K562 (cell line): Measurements from ENCODE around the gene TLE6. TPM values are rescaled to one million over a fixed set of nuclear protein-coding genes. Genes with fewer than 3 reads are reported as not detected.

Experiments
- ATAC-seq: fragments of 200-7000 bp; cut with Tn5 transposase; 3 replicates; pipeline ENCODE4 v1.9.1; 2020; ENCODE audit warnings: moderate library complexity
- BruUV-seq: library from RNA; stranded (reverse); fragments of 400-500 nt; replicated peaks from 2 replicates; lab custom pipeline; 2021; lab: Mats Ljungman, UMichigan
- CTCF ChIA-PET: fragments of 300-600 bp; formaldehyde crosslinking; extraction: SDS; loops from one replicate; lab custom pipeline; 2021; ENCODE audit warnings: low intra/inter-chr PET ratio; lab: Yijun Ruan, JAX
- POLR2A ChIA-PET: fragments of 300-600, 350-650 bp; sonication (Branson Sonifier 250); formaldehyde crosslinking; extraction: SDS; loops from one replicate; lab custom pipeline; 2021; ENCODE audit warnings: antibody characterized with exemption, inconsistent platforms; lab: Yijun Ruan, JAX
- DNase-seq, 4 experiments: peaks; one replicate each; pipeline versions ENCODE4 v3.0.0 to v3.0.0-alpha.2; 2011 to 2018; ENCODE audit warnings: low spot score in 3 of 4, mixed read lengths in 3 of 4; ENCODE audit errors: extremely low read depth in 1 of 4
- FAIRE-seq: peaks from 2 replicates; lab custom pipeline; 2011; peaks lifted over from hg19 to GRCh38; lab: Jason Lieb, UNC
- H2AFZ ChIP-seq: 2 replicates; pipeline ENCODE4 v1.6.0; 2011; ENCODE audit warnings: low read depth, low read length, control low read depth, inconsistent platforms
- H3K27ac ChIP-seq: fragments of 200-600 bp; 3 replicates; pipeline ENCODE4 v1.8.0; 2011; ENCODE audit warnings: low read depth, mild to moderate bottlenecking, control low read depth, inconsistent platforms, low read length, moderate library complexity, mixed read lengths; ENCODE audit errors: extremely low read depth
- H3K27me3 ChIP-seq, 2 experiments: fragments of 300-600 bp in 1 of 2; 2 replicates in 1 of 2; 3 replicates in 1 of 2; pipeline versions ENCODE4 v1.6.0 to v1.8.0; 2011; ENCODE audit warnings: inconsistent platforms in 2 of 2, low read length in 2 of 2, mild to moderate bottlenecking in 1 of 2, mixed read lengths in 1 of 2, moderate library complexity in 1 of 2; ENCODE audit not compliant: control insufficient read depth in 2 of 2, insufficient read depth in 2 of 2
- H3K36me3 ChIP-seq: fragments of 300-600 bp; 3 replicates; pipeline ENCODE4 v1.8.0; 2011; ENCODE audit warnings: mild to moderate bottlenecking, low read length, inconsistent platforms; ENCODE audit not compliant: control insufficient read depth, insufficient read depth
- H3K4me1 ChIP-seq, 2 experiments: fragments of 200-600 bp in 1 of 2; replicated peaks in 1 of 2; 2 replicates in 1 of 2; 3 replicates in 1 of 2; pipeline versions ENCODE4 v1.5.1 to v1.8.0; 2011; ENCODE audit warnings: inconsistent platforms in 2 of 2, low read length in 2 of 2, mild to moderate bottlenecking in 1 of 2, mixed read lengths in 1 of 2, moderate library complexity in 1 of 2; ENCODE audit not compliant: control insufficient read depth in 2 of 2, insufficient read depth in 2 of 2
- H3K4me2 ChIP-seq: 2 replicates; pipeline ENCODE4 v1.6.1; 2011; ENCODE audit warnings: low read length, control low read depth, inconsistent platforms, mixed read lengths; ENCODE audit not compliant: insufficient read depth
- H3K4me3 ChIP-seq: fragments of 200-600 bp; sonication (generic), shearing (Covaris generic); 2 replicates; pipeline ENCODE4 v1.5.1; 2016; ENCODE audit warnings: control low read depth, inconsistent platforms
- H3K79me2 ChIP-seq: fragments of 200-600 bp; 3 replicates; pipeline ENCODE4 v1.8.0; 2011; ENCODE audit warnings: low read length, inconsistent platforms; ENCODE audit not compliant: control insufficient read depth, insufficient read depth
- H3K9ac ChIP-seq, 2 experiments: 2 replicates each; pipeline versions ENCODE4 v1.6.0 to v1.6.1; 2011; ENCODE audit warnings: low read depth in 2 of 2, low read length in 2 of 2, control low read depth in 1 of 2, inconsistent platforms in 1 of 2, mild to moderate bottlenecking in 1 of 2, mixed read lengths in 1 of 2; ENCODE audit not compliant: insufficient read depth in 1 of 2
- H3K9me1 ChIP-seq: one replicate; pipeline ENCODE4 v1.6.0; 2011; ENCODE audit warnings: inconsistent platforms, mild to moderate bottlenecking, low read length, moderate library complexity; ENCODE audit not compliant: control insufficient read depth, insufficient read depth
- H3K9me3 ChIP-seq: replicated peaks from 2 replicates; pipeline ENCODE4 v1.5.1; 2011; ENCODE audit warnings: low read depth, low read length, inconsistent platforms; ENCODE audit not compliant: control insufficient read depth, insufficient read depth
- H4K20me1 ChIP-seq: replicated peaks from 2 replicates; pipeline ENCODE4 v1.6.1; 2011; ENCODE audit warnings: low read length, inconsistent platforms, mixed read lengths; ENCODE audit not compliant: control insufficient read depth, insufficient read depth
- PRPF4 ChIP-seq: fragments of 200-400 bp; formaldehyde crosslinking; IDR thresholded peaks from one replicate; pipeline ENCODE4 v1.6.1; 2017; ENCODE audit warnings: low read length, low read depth, mild to moderate bottlenecking; ENCODE audit not compliant: insufficient read depth, poor library complexity, severe bottlenecking
- TEAD2 ChIP-seq: fragments of 450-650 bp; IDR thresholded peaks from 2 replicates; pipeline ENCODE4 v1.6.1; 2016; ENCODE audit warnings: missing genetic modification characterization, control low read depth, missing compliant biosample characterization
- ZBTB7A ChIP-seq: IDR thresholded peaks from 2 replicates; pipeline ENCODE4 v1.6.1; 2011; ENCODE audit warnings: low read depth, mild to moderate bottlenecking, low read length, moderate library complexity, borderline replicate concordance; ENCODE audit not compliant: control insufficient read depth
- ZNF263 ChIP-seq: sonication (generic); formaldehyde crosslinking; IDR thresholded peaks from 2 replicates; pipeline ENCODE4 v1.8.0; 2022; ENCODE audit warnings: mild to moderate bottlenecking, missing genetic modification reagents, borderline replicate concordance
- WGBS: fragments of 100-300 bp; shearing (Covaris generic); methylation state at CpG from one replicate; pipeline ENCODE4 v1.1.6; 2016; ENCODE audit warnings: low coverage, mixed read lengths; ENCODE audit not compliant: insufficient coverage; ENCODE audit errors: missing lambda C conversion rate; 5-methylcytosine and 5-hydroxymethylcytosine counted together
- in situ Hi-C: fragments of 300-500 bp; cut with MboI; formaldehyde crosslinking; loops from 4 replicates; pipeline ENCODE4 v1.15.0; 2018; ENCODE audit warnings: inconsistent platforms, mixed read lengths
- intact Hi-C: fragments of 100-400 bp; cut with micrococcal nuclease; formaldehyde crosslinking; loops from 2 replicates; pipeline ENCODE4 v1.14.2; 2022
- polyA plus RNA-seq, 8 experiments: library from polyadenylated mRNA; depleted of rRNA in 4 of 8; stranded (reverse) in 5 of 8; unstranded in 3 of 8; fragments of >200 nt; fragmentation: Nextera tagmentation in 2 of 8; fragmentation: Illumina TruSeq in 1 of 8; extraction: Ambion mirVana in 2 of 8; extraction: Trizol in 1 of 8; gene quantifications; 2 replicates each; pipeline versions ENCODE4 v1.2.1 to v1.2.3, GENCODE V29; 2011 to 2014; ENCODE audit warnings: inconsistent platforms in 1 of 8, missing spikeins in 1 of 8
- total RNA-seq, 7 experiments: library from RNA; depleted of rRNA in 6 of 7; stranded (reverse); fragments of >200 nt in 6 of 7; fragmentation: Illumina TruSeq in 2 of 7; extraction: Trizol in 2 of 7; gene quantifications; 2 replicates each; pipeline versions ENCODE4 v1.2.1 to v1.2.3, GENCODE V29; 2011 to 2021; ENCODE audit warnings: low replicate concordance in 1 of 7
- TF ChIP-seq, protein P1 (sequence below): fragments of 250-450 bp; sonication (Bioruptor Pico); IDR thresholded peaks from 2 replicates; pipeline ENCODE4 v1.4.0; 2020; ENCODE audit warnings: mild to moderate bottlenecking, moderate library complexity

The TLE6 gene
- total and polyA plus RNA-seq, 9 of the 15 experiments (the other 6 are each of a cell fraction or from before 2014, with no cell fraction given) = 1.1 to 6.1 (median 2.5) TPM

DNA sequence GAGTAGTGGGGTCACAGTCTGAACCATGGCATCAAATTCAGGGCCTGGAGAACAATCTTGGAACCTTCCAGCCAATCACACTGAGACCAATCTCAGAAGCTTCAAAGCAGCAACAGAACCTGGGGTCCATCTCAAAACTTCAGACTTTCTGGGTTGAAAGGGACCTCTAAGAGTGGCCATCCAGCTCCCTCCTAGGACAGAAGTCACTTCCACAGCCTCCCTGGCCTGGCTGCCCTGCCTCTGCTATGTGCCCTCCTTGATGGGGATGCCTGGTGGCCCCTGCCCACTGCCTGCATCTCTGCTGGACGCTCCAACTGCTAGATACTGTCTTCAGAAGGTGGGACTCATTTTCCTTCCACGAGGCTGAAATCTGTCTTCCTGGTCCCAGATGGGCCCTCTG lies 49.9 kb downstream of the TLE6 start (continued):
- TF ChIP-seq, protein P1, sequence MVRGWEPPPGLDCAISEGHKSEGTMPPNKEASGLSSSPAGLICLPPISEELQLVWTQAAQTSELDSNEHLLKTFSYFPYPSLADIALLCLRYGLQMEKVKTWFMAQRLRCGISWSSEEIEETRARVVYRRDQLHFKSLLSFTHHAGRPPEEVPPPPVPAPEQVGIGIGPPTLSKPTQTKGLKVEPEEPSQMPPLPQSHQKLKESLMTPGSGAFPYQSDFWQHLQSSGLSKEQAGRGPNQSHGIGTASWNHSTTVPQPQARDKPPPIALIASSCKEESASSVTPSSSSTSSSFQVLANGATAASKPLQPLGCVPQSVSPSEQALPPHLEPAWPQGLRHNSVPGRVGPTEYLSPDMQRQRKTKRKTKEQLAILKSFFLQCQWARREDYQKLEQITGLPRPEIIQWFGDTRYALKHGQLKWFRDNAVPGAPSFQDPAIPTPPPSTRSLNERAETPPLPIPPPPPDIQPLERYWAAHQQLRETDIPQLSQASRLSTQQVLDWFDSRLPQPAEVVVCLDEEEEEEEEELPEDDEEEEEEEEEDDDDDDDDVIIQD (CRISPR knock-in tag) = no peak
- TF ChIP-seq ZBTB7A (no peak), TEAD2 (tag) (no peak)

DNA sequence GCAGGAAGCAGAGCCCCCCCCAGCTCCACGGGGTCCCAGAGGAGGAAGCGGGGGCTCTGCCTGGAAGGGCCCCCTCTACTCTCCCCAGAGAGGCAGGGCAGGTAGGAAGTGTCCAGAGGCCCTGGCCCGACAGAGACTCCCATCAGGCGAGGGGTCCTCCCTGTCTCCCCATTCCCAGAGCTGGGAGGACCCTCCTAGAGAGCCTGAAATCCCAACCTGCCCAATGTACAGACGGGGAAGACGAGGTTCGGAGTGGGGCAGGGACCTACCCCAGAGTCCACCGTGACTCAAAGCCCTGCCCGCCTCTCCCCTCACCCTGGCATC lies 50.6 kb downstream of the TLE6 start:
- no TSS peak for BruUV-seq
- Histone ChIP-seq H3K4me3 (no peak overlapping the region), H2AFZ (no peak overlapping the region), H4K20me1 (no peaks in the 10 kb centered on the region), H3K27me3 (no peaks in the 10 kb centered on the region), H3K4me1 (peaks cover 19 to 32% of the 10 kb centered on the region in 2 experiments), H3K36me3 (no peaks in the 10 kb centered on the region), H3K9ac (peak overlapping the region in 1 of 2 experiments; percentile 61; a peak in 2 of 4 replicates), H3K27ac (no peak overlapping the region), H3K79me2 (no peaks in the 10 kb centered on the region), H3K9me1 (no peaks in the 10 kb centered on the region), H3K9me3 (no peaks in the 10 kb centered on the region), H3K4me2 (no peak overlapping the region)
- 84% methylated on average over 4 of the region's 9 CpGs for WGBS
- TF ChIP-seq PRPF4 = no peak
- 0 out of 2 replicates have a peak, but pooled peaks have one; percentile 7 for TF ChIP-seq ZNF263 (CRISPR knock-in tag)
- in situ Hi-C loops (no loop called here), intact Hi-C loops (no loop called here)
- DNase-seq (no peak), ATAC-seq (no peak), FAIRE-seq (no peak)
- CTCF ChIA-PET = no interaction called here
- POLR2A ChIA-PET = no interaction called here
